Skeletal muscle cell (primary cell): ENCODE data around the gene TRIM47.

Experiments
- DNase-seq: peaks from one replicate; pipeline ENCODE4 v3.0.0-alpha.2; 2010; ENCODE audit warnings: low read depth
- H3K4me3 ChIP-seq: 2 replicates; pipeline ENCODE4 v1.5.1; 2011; ENCODE audit warnings: low read depth, mild to moderate bottlenecking, control low read depth, low read length, moderate library complexity

TRIM47 gene

DNA sequence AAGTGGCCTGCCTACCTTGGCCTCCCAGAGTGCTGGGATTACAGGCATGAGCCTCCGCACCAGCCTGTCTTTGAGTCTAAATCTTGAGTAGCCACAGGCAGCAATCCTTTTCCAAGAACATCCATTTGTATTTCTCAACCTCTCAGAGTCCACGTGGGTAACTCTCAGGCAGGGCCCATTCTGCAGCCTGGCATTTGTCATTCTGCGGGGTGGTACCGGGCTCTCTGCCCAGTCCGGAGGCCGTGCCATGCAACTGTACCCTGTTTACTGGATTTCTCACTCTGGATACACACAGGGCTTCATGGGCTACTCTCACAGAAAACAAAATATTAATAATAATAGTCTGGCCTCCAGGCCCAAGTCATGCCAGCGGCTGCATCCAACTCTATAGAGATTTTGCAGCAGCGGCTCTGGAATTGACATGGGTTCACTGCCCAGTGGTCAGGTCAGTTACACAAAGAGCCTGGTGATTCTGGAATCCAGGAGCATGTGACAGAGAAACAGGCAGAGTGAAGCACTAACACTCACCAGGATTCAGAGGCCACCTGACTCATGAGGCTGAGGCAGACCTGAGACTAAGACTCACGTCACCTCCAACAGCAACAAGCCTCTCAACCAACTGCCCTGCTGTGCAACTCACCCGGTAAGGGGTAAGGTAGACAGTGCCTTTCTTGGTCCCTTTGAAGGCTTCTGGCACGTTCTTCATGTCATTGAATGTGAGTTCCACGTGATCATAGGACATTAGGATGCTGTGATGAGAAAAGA, 27.3 kb downstream of the TRIM47 start:
- DNase-seq: no peak
- H3K4me3 ChIP-seq: no peak overlapping the region

DNA sequence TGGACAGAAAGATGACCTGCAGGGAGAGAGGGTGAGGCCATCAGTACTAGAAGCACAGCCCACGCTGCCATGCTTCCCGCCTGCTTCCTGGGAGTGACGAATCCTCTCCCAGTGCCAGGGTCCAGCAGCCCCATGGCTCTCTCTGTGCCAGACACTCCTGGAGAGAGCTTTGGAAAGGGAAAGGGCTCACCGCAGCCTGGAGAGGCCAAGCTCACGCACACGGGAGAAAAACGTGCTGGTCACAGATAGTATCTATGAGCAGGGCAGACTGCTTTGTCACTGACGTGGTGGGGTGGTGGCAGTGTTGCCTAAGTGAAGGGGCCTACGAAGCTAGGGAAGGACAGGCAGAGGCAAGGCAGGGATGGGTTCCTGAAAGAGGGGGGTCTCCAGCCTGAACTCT, 28.7 kb downstream of the TRIM47 start:
- no peak for DNase-seq
- H3K4me3 ChIP-seq: no peak overlapping the region

DNA sequence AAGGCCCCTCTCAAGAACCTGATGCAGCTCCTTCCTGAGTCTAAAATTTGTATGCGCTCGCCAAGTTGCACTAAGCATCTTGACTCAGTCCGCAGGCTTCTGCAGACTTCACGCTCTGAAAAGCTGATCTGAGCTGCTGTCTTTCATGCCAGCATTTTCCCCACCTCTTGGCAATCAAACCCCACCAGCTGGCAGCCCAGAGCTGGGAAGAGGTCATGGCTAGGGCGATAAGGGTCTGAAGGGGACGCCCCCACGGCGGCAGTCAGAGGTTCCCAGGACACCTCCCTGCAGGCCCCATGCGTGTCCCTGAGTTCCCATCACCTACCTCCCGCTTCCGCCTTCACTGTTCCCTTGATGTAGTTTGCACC, 29.1 kb downstream of the TRIM47 start:
- no peak for DNase-seq
- H3K4me3 ChIP-seq: no peak overlapping the region

DNA sequence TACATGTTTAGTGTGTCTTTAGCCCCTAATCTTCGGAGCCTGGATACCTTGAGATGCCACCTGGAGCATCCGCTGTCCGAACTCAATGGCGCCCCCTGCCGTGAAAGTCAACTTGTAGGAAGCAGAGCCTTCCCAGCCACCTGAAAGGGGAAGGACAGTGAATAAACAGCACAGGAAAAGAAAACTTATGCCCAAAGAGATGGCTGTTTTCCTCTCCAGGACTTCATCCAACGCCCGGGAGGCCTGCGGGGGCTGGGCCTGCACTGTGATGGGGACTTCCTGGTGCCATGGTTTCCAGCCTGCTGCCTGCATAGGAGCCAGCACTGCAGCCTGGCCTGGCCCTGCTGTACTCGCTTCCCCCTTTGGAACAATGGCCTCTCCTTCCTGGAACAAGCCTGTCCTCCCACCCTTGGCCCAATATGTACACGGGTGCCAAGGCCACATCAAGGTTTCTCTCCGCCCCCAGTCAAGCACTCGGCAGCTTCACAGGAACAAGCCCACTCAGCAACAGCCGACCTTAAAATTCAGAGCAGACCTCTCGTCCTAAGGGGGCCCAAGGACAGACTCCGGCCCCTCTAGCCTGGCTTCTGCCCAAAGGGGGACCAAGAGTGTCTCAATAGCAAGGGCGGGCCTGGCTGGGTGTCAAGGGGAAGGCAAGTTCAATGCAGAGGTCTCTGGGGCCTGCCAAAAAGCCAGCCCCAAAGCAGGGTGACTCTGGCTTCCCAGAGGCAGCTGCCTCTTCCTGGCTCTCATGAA, 29.7 kb downstream of the TRIM47 start:
- DNase-seq: no peak
- no peak overlapping the region for H3K4me3 ChIP-seq

DNA sequence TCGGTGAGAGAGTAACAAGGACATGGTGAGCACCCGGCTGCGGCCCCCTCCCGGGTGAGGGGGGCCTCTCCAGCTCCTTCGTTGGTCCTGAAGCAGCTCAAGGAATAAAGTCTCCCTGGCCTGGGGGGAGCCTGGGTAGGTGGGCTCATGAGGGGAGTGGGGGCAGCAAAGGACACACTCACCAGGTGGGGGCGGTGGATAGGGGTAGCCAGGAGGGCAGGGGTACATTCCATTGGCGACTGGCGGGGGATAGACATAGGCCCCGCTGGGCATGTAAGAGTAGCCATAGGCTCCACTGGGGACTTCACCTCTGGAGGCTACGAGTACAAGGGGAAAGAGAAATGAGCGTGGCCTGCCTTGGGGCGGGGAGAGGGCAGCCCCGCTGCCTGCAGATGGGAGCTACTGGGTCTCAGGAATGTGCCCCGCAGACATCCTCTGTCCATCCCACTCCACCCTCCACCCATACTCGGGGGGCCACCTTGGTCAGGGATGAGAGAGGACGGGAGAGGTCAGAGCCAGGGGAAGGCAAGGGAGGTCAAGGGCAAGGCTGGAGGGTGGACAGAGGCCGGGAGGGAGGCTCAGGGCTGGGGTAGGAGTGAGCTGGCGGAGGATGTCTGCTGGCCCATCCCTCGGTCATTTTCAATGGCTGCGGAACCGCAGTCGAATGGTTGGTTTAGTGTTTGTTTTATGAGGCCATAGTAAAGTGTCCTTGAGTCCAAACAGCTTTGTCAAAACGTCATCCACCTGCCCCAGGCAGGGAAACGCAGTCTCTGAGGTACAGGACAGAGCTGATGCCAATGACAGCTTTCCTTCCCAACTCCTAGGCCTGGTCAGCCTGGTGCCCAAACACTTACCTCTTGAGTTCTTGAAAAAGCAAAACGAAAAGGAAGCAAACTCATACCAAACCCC, 30.5 kb downstream of the TRIM47 start:
- no peak overlapping the region for H3K4me3 ChIP-seq
- no peak for DNase-seq

DNA sequence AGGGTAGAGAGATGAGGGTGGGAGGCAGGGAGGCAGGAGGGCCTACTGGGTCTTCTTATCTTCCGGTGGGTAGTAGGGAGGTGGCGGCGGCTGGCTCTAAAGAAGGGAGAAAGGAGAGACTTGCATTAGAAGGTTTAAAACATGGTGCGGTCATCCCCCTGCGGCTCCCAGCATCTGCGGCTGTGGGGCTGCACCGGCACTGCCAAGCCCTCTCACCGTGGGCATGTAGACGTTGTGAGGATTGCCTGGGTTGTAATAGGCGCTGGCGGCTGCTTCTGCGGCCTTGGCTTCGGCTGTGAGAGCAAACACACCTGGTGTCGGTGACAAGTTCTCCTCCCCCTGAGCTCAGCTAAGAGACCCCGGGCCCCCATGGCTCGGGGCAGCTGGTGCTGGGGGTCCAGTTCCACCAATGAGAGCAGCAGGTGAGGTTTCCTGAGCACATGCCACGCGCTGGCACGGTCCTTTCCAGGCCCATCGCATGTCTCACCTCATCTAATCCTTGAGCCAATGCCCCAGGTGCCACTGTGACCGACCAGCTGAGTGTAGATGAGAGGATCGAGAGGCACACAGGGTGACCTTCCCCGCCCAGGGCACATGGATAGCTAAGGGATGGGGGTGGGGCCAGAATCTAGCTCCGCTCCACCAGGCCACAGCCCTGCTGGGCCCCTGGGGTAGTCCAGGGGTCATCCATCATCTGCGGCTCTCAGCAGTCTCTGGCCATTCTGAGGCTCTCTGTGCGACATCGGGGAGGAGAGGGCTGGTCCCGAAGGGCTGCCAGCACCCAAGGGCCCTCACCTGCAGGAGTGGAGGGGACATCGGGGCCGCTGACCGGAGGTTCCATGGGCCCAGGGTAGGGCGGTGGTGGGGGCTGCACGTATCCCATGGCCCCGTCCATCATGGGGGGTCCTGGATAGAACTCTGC, 31.4 kb downstream of the TRIM47 start:
- no peak for DNase-seq
- no peak overlapping the region for H3K4me3 ChIP-seq

DNA sequence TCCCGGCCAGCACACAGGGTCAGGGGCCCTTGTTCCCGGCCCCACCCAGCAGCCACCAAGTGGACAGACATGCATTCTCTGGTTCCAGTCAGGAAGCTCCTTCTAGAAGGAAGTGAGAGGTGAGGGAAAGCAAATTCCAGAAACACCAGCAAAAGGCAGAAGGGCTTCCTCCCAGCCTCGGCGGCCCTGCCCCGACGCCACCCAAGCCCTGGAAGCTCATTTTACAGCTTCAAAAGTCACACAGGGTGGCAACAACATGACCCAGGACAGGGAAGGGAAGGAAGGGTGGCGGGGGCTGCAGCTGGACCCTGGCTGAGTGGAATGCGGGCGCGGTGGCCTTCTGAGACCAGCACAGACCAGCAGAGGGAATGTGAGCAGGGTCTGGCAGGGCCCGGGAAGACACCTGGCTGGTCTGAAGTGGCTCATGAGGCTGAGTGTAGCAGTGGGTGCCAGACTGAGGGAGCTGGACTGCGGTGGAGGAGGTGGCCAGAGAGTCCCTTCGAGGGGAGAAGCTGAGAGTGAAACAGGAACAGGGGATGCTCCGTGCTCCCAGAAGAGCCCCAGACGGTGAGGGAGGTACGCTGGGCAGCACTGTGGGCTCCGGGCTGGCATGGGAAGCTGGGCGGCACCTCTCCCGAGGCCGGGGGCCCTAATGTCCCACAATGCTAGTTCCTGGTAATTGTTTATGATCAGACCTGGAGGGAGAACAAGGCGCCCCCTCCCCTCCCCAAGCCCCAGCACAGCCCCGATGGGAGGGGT, 32.3 kb downstream of the TRIM47 start:
- no peak for DNase-seq
- H3K4me3 ChIP-seq: no peak overlapping the region

DNA sequence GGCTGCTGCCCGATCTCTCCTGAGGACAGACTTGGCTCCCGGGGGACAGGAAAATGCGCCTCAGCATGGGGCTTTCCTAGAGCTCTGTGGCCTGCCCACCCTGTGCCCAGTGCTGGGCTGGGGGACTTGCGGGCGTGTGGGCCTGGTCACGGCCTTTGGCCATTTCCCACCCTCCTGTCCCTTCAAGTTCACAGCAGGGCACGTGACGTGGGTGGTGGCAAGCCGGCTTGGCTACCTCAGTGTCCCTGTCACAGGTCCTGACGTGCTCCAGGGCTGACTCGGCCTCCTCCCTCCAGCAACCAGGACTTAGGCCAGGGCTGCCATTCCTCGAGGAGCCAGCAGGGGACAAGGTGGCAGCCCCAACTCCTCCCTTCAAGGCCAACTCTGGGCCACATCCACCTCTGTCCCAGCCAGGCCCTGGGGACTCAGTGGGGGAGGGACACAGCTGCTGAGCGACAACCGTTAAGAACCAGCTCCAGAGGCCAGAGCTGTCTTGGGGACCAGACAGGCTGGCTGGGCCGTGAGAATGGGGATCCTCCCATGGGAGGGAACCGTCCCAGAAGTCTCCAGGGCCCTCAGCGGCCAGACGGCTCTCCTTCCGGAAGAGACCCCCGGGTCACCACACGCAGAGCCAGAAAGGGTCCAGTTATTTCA, 33.2 kb downstream of the TRIM47 start:
- DNase-seq: no peak
- no peak overlapping the region for H3K4me3 ChIP-seq

DNA sequence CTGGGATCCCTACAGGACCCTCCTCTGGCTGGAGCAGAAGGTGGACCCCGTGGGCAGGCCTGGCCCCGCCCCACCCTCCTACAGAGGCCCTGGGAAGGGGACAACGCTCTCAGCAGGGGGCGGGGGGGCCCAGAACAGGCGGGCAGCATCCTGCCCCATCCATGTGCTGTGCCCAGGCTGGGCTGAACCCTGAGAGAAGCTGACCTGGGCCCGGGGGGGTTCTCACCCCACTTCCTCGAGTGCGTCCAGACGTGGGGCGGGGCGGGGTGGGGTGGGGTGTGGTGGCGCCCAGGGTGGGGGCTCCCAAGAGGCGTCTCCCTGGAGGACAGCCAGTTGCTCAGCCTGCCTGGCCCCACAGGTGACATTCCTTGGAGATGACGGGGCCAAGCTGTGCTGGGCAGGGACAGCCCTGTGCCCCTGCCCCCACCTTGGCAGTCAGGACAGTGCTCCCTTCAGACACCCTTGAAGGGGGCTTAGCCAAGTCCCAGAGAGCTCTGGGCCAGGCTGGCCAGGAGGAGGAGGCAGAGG, 33.8 kb downstream of the TRIM47 start:
- H3K4me3 ChIP-seq: no peak overlapping the region
- DNase-seq: no peak

DNA sequence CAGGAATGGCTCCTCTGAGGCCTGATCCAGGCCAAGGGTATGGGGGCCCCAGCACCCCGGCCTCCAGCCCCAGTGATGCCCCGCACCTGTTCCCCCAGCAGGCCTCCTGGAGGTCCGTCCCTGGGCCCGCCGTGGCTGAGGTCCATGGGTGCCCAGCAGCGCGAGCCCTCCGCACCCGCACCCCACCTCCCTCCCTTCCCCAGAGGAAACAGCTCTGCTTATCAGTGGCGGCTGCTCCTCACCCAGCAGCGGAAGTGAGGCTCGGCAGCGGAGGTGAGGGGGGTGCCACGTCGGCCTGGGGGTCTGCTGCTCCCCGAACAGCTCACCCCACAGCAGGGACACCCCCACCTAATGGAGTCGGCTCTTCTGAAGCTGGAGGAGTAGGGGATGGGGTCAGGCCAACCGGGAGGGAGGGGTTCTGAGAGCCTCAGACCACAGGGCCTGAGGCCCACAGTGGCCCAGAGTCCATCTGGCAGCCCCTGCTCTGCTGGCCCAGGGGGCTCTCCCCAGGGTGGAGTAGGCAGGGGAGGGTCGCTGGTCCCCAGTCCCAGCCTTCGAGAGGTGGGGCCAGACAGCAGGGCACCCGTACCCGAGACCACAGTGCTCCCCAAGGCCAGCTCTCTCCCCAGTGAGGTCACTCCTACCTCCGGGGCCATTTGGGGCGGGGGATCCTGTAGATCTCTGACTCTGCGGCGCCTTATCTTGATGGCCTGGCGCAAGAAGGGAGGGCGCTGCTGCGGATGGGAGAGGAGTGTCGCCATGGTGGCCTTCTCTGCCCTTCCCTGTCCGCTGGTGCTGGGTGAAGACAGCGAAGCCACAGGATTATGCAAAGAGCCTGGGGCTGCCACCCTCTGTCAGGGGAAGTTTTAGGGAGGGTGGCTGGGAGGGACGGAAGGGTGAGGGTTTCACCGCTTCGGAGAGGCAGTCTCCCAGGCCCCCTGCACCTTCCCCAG, 34.5 kb downstream of the TRIM47 start, which contains the start of gene UNC13D:
Gene UNC13D, minus strand, starts transcription at position 828 of the 953 bp plus-strand sequence. Its CDS starts 67 bp downstream, at position 761.
- DNase-seq: no peak
- no peak within 1 kb of the TSS for H3K4me3 ChIP-seq

DNA sequence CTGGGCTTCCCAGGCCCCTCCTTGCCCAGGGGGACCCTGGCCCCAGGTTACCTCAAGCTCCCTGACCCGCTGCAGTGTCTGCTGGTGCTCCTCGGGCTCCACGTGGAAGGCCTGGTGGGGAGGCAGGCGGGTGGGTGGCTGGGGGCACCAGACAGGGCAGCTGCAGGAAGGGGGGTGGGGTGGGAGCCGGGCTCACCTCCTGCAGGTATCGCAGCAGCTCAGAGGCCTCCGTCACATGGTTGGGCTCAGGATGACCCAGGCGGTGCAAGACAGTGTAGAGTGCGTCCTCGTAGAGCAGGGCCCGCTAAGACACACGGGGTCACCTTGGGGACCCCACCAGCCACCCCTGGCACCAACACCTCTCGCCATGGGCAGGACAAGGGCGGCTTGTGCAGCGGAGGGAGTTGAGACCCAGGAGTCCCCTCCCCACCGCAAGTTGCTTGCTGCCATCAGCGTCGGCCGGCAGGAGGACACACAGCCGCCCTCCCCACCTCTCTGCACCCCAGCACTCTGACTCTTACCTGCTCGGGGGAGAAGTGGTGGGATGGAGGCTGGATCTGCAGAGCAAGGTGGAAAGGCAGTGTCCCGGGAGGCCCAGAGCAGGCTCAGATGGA, 35.3 kb downstream of the TRIM47 start:
- no peak for DNase-seq
- no peak overlapping the region for H3K4me3 ChIP-seq

DNA sequence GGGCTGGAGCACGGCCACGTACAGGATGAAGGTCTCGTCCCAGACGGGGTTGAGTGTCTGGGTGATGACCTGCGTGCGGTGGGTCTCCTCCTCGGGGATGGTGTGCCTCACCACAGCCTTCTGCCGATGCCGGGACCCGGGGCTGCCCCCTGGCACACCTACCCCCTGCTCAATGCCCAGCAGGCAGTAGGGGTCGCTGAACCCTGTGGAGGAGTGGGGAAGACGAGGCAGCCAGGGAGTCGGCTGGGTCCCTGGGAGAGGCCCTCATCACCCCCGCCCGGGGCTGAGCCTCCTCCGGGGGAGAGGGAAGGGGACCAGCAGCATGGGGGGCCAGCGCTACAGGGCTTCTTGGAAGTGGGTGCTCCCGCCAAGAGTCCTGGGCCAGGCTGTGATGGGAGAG, 36.0 kb downstream of the TRIM47 start:
- DNase-seq: no peak
- no peak overlapping the region for H3K4me3 ChIP-seq

DNA sequence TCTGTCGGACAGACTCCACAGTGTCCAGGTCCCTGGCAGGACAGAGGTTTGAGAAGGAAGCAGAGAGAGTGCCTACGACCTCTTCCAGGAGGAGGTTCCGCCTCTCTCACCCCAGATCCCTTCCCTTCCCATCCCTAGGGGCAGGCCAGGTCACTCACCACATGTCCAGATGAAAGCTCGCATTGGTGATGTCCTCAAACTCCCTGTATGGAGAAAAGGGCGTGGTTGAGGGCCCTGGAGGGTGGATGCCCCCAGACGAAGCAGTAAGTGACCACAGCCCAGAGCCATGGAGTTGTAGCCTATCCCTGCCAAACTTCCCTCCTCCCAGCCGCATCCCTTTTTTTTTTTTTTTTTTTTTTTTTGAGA, 37.6 kb downstream of the TRIM47 start:
- DNase-seq: no peak
- no peak overlapping the region for H3K4me3 ChIP-seq

DNA sequence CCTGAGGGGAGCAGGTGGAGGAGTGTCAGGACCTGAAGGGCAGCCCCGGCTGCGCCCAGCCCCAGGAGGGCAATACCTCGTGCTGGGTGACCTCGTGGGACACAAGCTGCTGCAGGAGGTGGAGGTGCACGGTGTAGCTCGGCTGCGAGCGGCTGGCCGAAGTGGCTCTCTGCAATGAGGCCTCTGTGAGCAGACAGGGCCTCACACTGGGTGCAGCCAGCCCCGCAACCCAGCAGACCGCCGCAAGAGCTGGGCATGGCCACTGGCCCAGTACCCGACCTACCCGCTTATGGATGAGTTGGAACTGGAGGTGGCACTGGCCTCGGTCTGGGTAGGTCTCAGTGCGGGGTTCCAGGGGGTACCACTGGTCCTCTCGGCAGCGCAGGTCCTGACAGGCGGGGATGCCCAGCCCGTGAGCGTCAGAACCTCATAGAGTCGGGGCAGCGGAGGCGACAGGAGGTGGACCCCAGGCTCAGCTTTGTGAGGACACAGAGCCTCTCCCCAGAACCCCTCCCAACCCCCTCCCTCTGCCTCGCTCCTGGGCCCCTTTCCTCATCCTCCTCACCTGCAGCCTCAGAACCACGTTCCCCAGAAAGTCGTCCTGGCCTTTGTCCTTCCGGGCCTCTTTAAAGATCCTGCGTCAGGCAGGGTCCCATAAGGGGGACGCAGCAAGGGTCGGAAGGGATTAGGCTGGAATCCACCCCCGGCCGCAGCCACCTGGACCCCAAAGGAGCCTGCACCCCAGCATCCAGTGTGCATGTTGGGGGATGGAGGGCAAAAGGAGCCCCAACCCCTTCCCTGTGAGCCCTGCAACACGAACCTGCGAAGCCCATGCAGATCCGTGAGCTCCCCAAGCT, 38.2 kb downstream of the TRIM47 start:
- DNase-seq: no peak
- H3K4me3 ChIP-seq: no peak overlapping the region

DNA sequence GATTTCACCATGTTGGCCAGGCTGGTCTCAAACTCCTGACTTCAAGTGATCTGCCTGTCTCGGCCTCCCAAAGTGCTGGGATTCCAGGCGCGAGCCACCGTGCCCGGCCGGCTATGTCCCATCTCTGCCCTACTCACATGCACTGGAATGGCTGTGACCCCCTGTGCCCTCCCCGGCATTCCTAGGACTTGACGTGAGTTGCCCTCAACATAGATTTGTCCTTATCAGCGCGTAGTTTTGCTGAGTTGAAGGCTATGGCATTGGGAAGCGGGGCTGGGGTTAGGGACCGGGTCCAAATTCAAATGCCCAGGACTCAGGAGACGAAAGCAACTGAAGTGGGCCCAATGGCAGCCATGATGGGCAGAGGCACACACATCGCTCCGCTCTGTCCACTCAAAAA, 40.0 kb downstream of the TRIM47 start:
- no peak overlapping the region for H3K4me3 ChIP-seq
- DNase-seq: no peak
